Measurements from ENCODE around the gene TAS1R2. TPM values are rescaled to one million over a fixed set of nuclear protein-coding genes. Genes with fewer than 3 reads are reported as not detected.

The TAS1R2 gene
- total and polyA plus RNA-seq, 9 of the 15 experiments (the other 6 are each of a cell fraction or from before 2014, with no cell fraction given), result not detected

DNA sequence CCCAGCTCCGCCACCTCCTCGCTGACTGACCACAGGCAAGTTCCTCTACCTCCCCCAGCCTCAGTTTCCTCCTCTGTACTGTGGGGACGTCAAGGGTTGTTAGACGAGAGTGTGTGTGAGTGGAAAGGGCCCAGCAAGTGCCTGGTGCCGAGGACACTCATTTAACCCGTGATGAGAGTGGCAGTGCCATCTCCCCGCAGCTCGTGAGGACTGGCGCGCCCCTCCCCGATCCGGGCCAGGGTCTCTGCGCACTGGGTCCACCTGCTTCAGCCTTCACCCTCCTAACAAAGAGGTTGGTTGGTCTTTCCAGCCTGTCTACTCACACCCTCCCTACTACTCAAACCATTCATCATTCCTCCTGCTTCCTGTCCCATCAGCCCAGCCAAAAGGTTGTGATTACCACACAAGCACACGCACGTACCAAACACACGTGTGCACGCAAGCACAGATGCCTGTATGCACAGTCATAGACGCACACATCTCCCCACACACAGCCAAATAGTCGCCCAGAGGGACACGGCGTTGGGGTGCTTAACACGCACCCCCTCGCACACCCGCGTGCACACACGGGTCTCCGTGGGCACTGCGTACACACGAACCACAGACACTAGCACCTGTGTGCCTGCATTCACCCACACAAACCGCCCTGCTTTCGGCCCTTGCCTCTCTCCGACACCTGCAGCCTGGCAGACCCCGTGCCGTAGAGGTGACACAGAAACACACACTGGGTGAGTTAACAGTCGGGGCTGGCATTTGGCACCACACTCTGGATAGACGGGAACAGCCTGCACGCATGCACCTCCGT lies 39.3 kb downstream of the TAS1R2 start:
- Histone ChIP-seq H3K27ac (ENCODE audit: extremely low read depth, low read depth, low read length) (no peak overlapping the region), H3K36me3 (ENCODE audit: control insufficient read depth, insufficient read depth, low read length) (no peaks in the 10 kb centered on the region), H4K20me1 (replicated peaks; ENCODE audit: control insufficient read depth, insufficient read depth, low read length) (peaks cover 21% of the 10 kb centered on the region; the same call in 1 of the 2 replicates), H3K79me2 (ENCODE audit: control insufficient read depth, insufficient read depth, low read length) (no peaks in the 10 kb centered on the region), H3K9me1 (ENCODE audit: control insufficient read depth, insufficient read depth, low read length) (no peaks in the 10 kb centered on the region), H3K9ac (ENCODE audit: insufficient read depth in 1 of 2, low read depth in 2 of 2, low read length in 2 of 2) (peak overlapping the region in 1 of 2 experiments; percentile 42; a peak in 1 of 4 replicates), H2AFZ (ENCODE audit: low read depth, low read length) (no peak overlapping the region), H3K4me1 (replicated peaks in 1 of 2; ENCODE audit: control insufficient read depth in 2 of 2, insufficient read depth in 2 of 2, low read length in 2 of 2) (peaks cover 0 to 10% of the 10 kb centered on the region in 2 experiments; a peak in 2 of 5 replicates), H3K4me2 (ENCODE audit: insufficient read depth, low read length) (no peak overlapping the region), H3K27me3 (ENCODE audit: control insufficient read depth in 2 of 2, insufficient read depth in 2 of 2, low read length in 2 of 2) (peaks cover 5 to 57% of the 10 kb centered on the region in 2 experiments), H3K9me3 (replicated peaks; ENCODE audit: control insufficient read depth, insufficient read depth, low read depth, low read length) (no peaks in the 10 kb centered on the region), H3K4me3 (no peak overlapping the region)
- ChIA-PET POLR2A (interaction anchor here (0.6 to 0.7 kb wide), 3 partner anchors 101 to 233 kb away, joined by 3 to 4 read pairs (median 3); no protein-coding TSS in a partner anchor), CTCF (ENCODE audit: low intra/inter-chr PET ratio) (interaction anchor here (1.1 to 5.7 kb wide), 4 partner anchors 56 to 1159 kb away, joined by 3 to 73 read pairs (median 4); no protein-coding TSS in a partner anchor)
- peak; percentile 22; the same call in 2 of the 3 replicates for ATAC-seq
- FAIRE-seq, result peak; percentile 40
- 19% methylated on average over 27 of the region's 38 CpGs for WGBS (ENCODE audit: insufficient coverage, low coverage, missing lambda C conversion rate)
- intact Hi-C loops (cut with micrococcal nuclease), result loop anchor here (2.0 kb wide), 1 partner anchor 117 kb away; no protein-coding TSS in a partner anchor
- no peak for TF ChIP-seq SMARCB1 (IDR thresholded peaks at IDR 0.05; ENCODE audit: insufficient read length, low read depth)
- TF ChIP-seq, protein P1, sequence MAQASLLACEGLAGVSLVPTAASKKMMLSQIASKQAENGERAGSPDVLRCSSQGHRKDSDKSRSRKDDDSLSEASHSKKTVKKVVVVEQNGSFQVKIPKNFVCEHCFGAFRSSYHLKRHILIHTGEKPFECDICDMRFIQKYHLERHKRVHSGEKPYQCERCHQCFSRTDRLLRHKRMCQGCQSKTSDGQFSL (CRISPR knock-in tag; IDR thresholded peaks at IDR 0.05), result 0 out of 2 replicates have a peak, but pooled peaks have one; percentile 26
- TF ChIP-seq, protein P1 (tag; IDR thresholded peaks at IDR 0.05), result no peak
- no TSS peak for BruUV-seq (replicated peaks)
- in situ Hi-C loops (cut with MboI), result loop anchor here (5.0 kb wide), 1 partner anchor 223 kb away; no protein-coding TSS in a partner anchor
- DNase-seq (ENCODE audit: extremely low read depth in 1 of 4, low spot score in 3 of 4), result no peak
